Measurements from ENCODE around the gene TOR4A. TPM values are rescaled to one million over a fixed set of nuclear protein-coding genes. Genes with fewer than 3 reads are reported as not detected.
A peak's percentile ranks its signal among the peaks of the same experiment; 100 is the strongest.

The TOR4A gene
- total and polyA plus RNA-seq, 9 of the 15 experiments (the other 6 are each of a cell fraction or from before 2014, with no cell fraction given) = 3.9 to 49.2 (median 8.8) TPM

- no peak for TF ChIP-seq PRMT5 (CRISPR knock-in tag; IDR thresholded peaks at IDR 0.05)
- 0 out of 6 replicates have a peak, but pooled peaks of 1 of the 3 experiments have one; percentile 33 for TF ChIP-seq ZBTB11 (CRISPR knock-in tag; IDR thresholded peaks at IDR 0.05)
- no peak for TF ChIP-seq NFYB (IDR thresholded peaks at IDR 0.05; ENCODE audit: extremely low read depth, insufficient read length)
- TF ChIP-seq CREM (IDR thresholded peaks at IDR 0.05; ENCODE audit: low read depth) = no peak
- no peak for TF ChIP-seq NR3C1 (CRISPR knock-in tag; IDR thresholded peaks at IDR 0.05)
- peak; percentile 43; the same call in 1 of the 2 replicates for TF ChIP-seq POLR2G (IDR thresholded peaks at IDR 0.05; ENCODE audit: low read depth, low read length)
- H2AFZ ChIP-seq (ENCODE audit: low read depth, low read length) = no peak overlapping the region
- ATAC-seq (no peak), DNase-seq (ENCODE audit: extremely low read depth in 1 of 4, low spot score in 3 of 4) (no peak), FAIRE-seq (no peak)
- H3K27ac ChIP-seq (ENCODE audit: extremely low read depth, low read depth, low read length) = no peak overlapping the region
- H4K20me1 ChIP-seq (replicated peaks; ENCODE audit: control insufficient read depth, insufficient read depth, low read length) = peaks cover 10% of the 10 kb centered on the region
- 0 out of 2 replicates have a peak, but pooled peaks cover 1% of the 10 kb centered on the region for H3K9me3 ChIP-seq (replicated peaks; ENCODE audit: control insufficient read depth, insufficient read depth, low read depth, low read length)
- H3K9me1 ChIP-seq (ENCODE audit: control insufficient read depth, insufficient read depth, low read length) = no peaks in the 10 kb centered on the region
- peaks cover 8% of the 10 kb centered on the region; the same call in 1 of the 3 replicates for H3K36me3 ChIP-seq (ENCODE audit: control insufficient read depth, insufficient read depth, low read length)
- 72% methylated on average over 7 of the region's 7 CpGs for WGBS (ENCODE audit: insufficient coverage, low coverage, missing lambda C conversion rate)
- intact Hi-C loops (cut with micrococcal nuclease) = no loop called here
- H3K4me1 ChIP-seq (replicated peaks in 1 of 2; ENCODE audit: control insufficient read depth in 2 of 2, insufficient read depth in 2 of 2, low read length in 2 of 2) = peaks cover 25 to 71% of the 10 kb centered on the region in 2 experiments
- ChIA-PET CTCF (ENCODE audit: low intra/inter-chr PET ratio) (no interaction called here), POLR2A (interaction anchor here (0.6 to 2.3 kb wide), 6 partner anchors 10 to 301 kb away, joined by 3 to 12 read pairs (median 4); partner anchors contain the start of genes TOR4A and TUBB4B)
- BruUV-seq (replicated peaks) = no TSS peak
- H3K27me3 ChIP-seq (ENCODE audit: control insufficient read depth in 2 of 2, insufficient read depth in 2 of 2, low read length in 2 of 2) = no peaks in the 10 kb centered on the region
- H3K4me2 ChIP-seq (ENCODE audit: insufficient read depth, low read length) = no peak overlapping the region
- in situ Hi-C loops (cut with MboI) = no loop called here
- no peak overlapping the region for H3K9ac ChIP-seq (ENCODE audit: insufficient read depth in 1 of 2, low read depth in 2 of 2, low read length in 2 of 2)
- H3K79me2 ChIP-seq (ENCODE audit: control insufficient read depth, insufficient read depth, low read length) = peaks cover 28% of the 10 kb centered on the region
- no peak overlapping the region for H3K4me3 ChIP-seq
These were observed 20.4 kb downstream of the TOR4A start for GRCh38 chr9:137297966-137298365.
